A549 (cell line): ENCODE results near the gene SVEP1. TPM values are rescaled to one million over a fixed set of nuclear protein-coding genes. Genes with fewer than 3 reads are reported as not detected.
A peak's percentile ranks its signal among the peaks of the same experiment; 100 is the strongest.
"Not testable (repeated sequence)": the region's sequence is repeated elsewhere in the genome, so short reads cannot be mapped to it uniquely, and the experiment has no call there.

Experiments
- ATAC-seq, 2 experiments: fragments of 200-7000 bp in 1 of 2; fragments of >200 bp in 1 of 2; cut with Nextera tagmentation in 1 of 2; cut with Tn5 transposase in 1 of 2; 3 replicates each; pipeline versions ENCODE4 v1.8.0 to v1.9.1; 2018 to 2020; ENCODE audit warnings: mild to moderate bottlenecking in 1 of 2, moderate library complexity in 1 of 2
- CTCF ChIA-PET: fragments of 300-600 bp; sonication (Branson Sonifier 250); formaldehyde crosslinking; extraction: SDS; loops from one replicate; lab custom pipeline; 2021; ENCODE audit warnings: antibody characterized with exemption, inconsistent platforms; lab: Yijun Ruan, JAX
- POLR2A ChIA-PET: fragments of 350-600 bp; formaldehyde crosslinking; extraction: SDS; loops from one replicate; lab custom pipeline; 2021; ENCODE audit warnings: antibody characterized with exemption, inconsistent platforms; lab: Yijun Ruan, JAX
- DNase-seq, 2 experiments: peaks; one replicate each; pipeline versions ENCODE4 v3.0.0 to v3.0.0-alpha.2; 2011 to 2016; ENCODE audit warnings: low read depth in 1 of 2, low spot score in 1 of 2
- FAIRE-seq: peaks from 2 replicates; lab custom pipeline; 2011; peaks lifted over from hg19 to GRCh38; lab: Jason Lieb, UNC
- H3K27ac ChIP-seq, 2 experiments: fragments of >200 bp; sonication (Bioruptor Twin); formaldehyde crosslinking; 3 replicates each; pipeline ENCODE4 v1.5.1; 2016 to 2017
- H3K4me1 ChIP-seq: fragments of >200 bp; sonication (Bioruptor Twin); formaldehyde crosslinking; 3 replicates; pipeline ENCODE4 v1.6.1; 2016
- H3K4me2 ChIP-seq: fragments of >200 bp; sonication (Bioruptor Twin); formaldehyde crosslinking; 3 replicates; pipeline ENCODE4 v1.6.1; 2016
- H3K4me3 ChIP-seq: fragments of >200 bp; sonication (Bioruptor Twin); formaldehyde crosslinking; 3 replicates; pipeline ENCODE4 v1.5.1; 2016
- H3K9me3 ChIP-seq: fragments of >200 bp; sonication (Bioruptor Twin); formaldehyde crosslinking; 3 replicates; pipeline ENCODE4 v1.6.1; 2016
- CTCF ChIP-seq: fragments of >200 bp; sonication (Bioruptor Twin); formaldehyde crosslinking; IDR thresholded peaks from 3 replicates; pipeline ENCODE4 v1.5.1; 2016
- E2F6 ChIP-seq: IDR thresholded peaks from 2 replicates; pipeline ENCODE4 v1.6.1; 2012; ENCODE audit warnings: low read depth, borderline replicate concordance
- EP300 ChIP-seq, 2 experiments: fragments of >200 bp; sonication (Bioruptor Twin); formaldehyde crosslinking; IDR thresholded peaks; 2 replicates in 1 of 2; 3 replicates in 1 of 2; pipeline ENCODE4 v1.6.1; 2016 to 2017
- FOSL2 ChIP-seq, 2 experiments: fragments of 450-650 bp in 1 of 2; fragments of >200 bp in 1 of 2; sonication (Bioruptor Twin) in 1 of 2; formaldehyde crosslinking; IDR thresholded peaks; 2 replicates each; pipeline versions ENCODE4 v1.5.0 to v1.6.1; 2016 to 2020; ENCODE audit warnings: mild to moderate bottlenecking in 1 of 2, moderate library complexity in 1 of 2
- FOXS1 ChIP-seq: fragments of 250-450 bp; sonication (Bioruptor Pico); IDR thresholded peaks from 2 replicates; pipeline ENCODE4 v1.5.0; 2020; ENCODE audit warnings: mild to moderate bottlenecking, moderate library complexity
- HDAC2 ChIP-seq: fragments of 200-600 bp; sonication (generic); IDR thresholded peaks from 2 replicates; pipeline ENCODE4 v1.6.1; 2016
- HEYL ChIP-seq: fragments of 250-450 bp; sonication (Bioruptor Pico); IDR thresholded peaks from 2 replicates; pipeline ENCODE4 v1.8.0; 2021; ENCODE audit warnings: mild to moderate bottlenecking, moderate library complexity
- HOXB13 ChIP-seq: fragments of 250-450 bp; sonication (Bioruptor Pico); IDR thresholded peaks from 2 replicates; pipeline ENCODE4 v1.5.0; 2020; ENCODE audit warnings: low read depth, mild to moderate bottlenecking, moderate library complexity
- JUN ChIP-seq, 2 experiments: fragments of >200 bp; sonication (Bioruptor Twin); formaldehyde crosslinking; IDR thresholded peaks; 2 replicates in 1 of 2; 3 replicates in 1 of 2; pipeline ENCODE4 v1.6.1; 2016 to 2017
- JUNB ChIP-seq: fragments of >200 bp; sonication (Bioruptor Twin); formaldehyde crosslinking; IDR thresholded peaks from 2 replicates; pipeline ENCODE4 v1.6.1; 2016
- MAX ChIP-seq: IDR thresholded peaks from 2 replicates; pipeline ENCODE4 v1.6.1; 2012
- NPAS2 ChIP-seq: fragments of 250-450 bp; sonication (Bioruptor Pico); IDR thresholded peaks from 2 replicates; pipeline ENCODE4 v1.8.0; 2022; ENCODE audit warnings: mild to moderate bottlenecking, moderate library complexity, borderline replicate concordance
- NR3C1 ChIP-seq: fragments of >200 bp; sonication (Bioruptor Twin); formaldehyde crosslinking; IDR thresholded peaks from 3 replicates; pipeline ENCODE4 v1.6.1; 2017
- PBX3 ChIP-seq: IDR thresholded peaks from 2 replicates; pipeline ENCODE4 v1.6.1; 2012
- POLR2A ChIP-seq: IDR thresholded peaks from 2 replicates; pipeline ENCODE4 v1.6.1; 2012; ENCODE audit warnings: mild to moderate bottlenecking, low read length
- POLR2AphosphoS2 ChIP-seq: conservative IDR thresholded peaks from 2 replicates; pipeline ENCODE4 v1.6.1; 2012; ENCODE audit warnings: low read length, improper control_type of control experiment, inconsistent platforms
- RAD21 ChIP-seq, 2 experiments: fragments of >200 bp in 1 of 2; sonication (Bioruptor Twin) in 1 of 2; formaldehyde crosslinking in 1 of 2; IDR thresholded peaks in 1 of 2; conservative IDR thresholded peaks in 1 of 2; 2 replicates in 1 of 2; 3 replicates in 1 of 2; pipeline ENCODE4 v1.6.1; 2012 to 2018; ENCODE audit warnings: inconsistent platforms in 1 of 2
- RARB ChIP-seq: fragments of 250-450 bp; sonication (Bioruptor Pico); IDR thresholded peaks from 2 replicates; pipeline ENCODE4 v1.8.0; 2021; ENCODE audit warnings: mild to moderate bottlenecking, moderate library complexity
- RCOR1 ChIP-seq: fragments of 150-350 bp; IDR thresholded peaks from 2 replicates; pipeline ENCODE4 v1.6.1; 2014; ENCODE audit warnings: antibody characterized with exemption, low read length, low read depth
- RFX5 ChIP-seq: fragments of 450-650 bp; IDR thresholded peaks from 2 replicates; pipeline ENCODE4 v1.7.1; 2014; ENCODE audit warnings: antibody characterized with exemption, mild to moderate bottlenecking, moderate library complexity
- RNF2 ChIP-seq: fragments of 200-600 bp; sonication (generic); IDR thresholded peaks from 2 replicates; pipeline ENCODE4 v1.6.1; 2016; ENCODE audit warnings: low read depth, mild to moderate bottlenecking, antibody characterized with exemption, moderate library complexity, borderline replicate concordance
- SMC3 ChIP-seq: fragments of >200 bp; sonication (Bioruptor Twin); formaldehyde crosslinking; IDR thresholded peaks from 3 replicates; pipeline ENCODE4 v1.6.1; 2018; ENCODE audit warnings: inconsistent platforms
- TFCP2L1 ChIP-seq: fragments of 250-450 bp; sonication (Bioruptor Pico); IDR thresholded peaks from 2 replicates; pipeline ENCODE4 v1.5.0; 2021; ENCODE audit warnings: mild to moderate bottlenecking
- WGBS: methylation state at CpG from one replicate; pipeline ENCODE4 v1.1.6; 2017; ENCODE audit errors: missing lambda C conversion rate; 5-methylcytosine and 5-hydroxymethylcytosine counted together
- polyA plus RNA-seq, 4 experiments: library from polyadenylated mRNA; depleted of rRNA in 3 of 4; stranded (reverse); fragments of >200 nt; fragmentation: RNase III in 1 of 4; extraction: RNeasy Plus Mini Kit Qiagen cat#74134 plus additional on column Dnase treatment in 1 of 4; gene quantifications; 2 replicates in 3 of 4; 3 replicates in 1 of 4; pipeline ENCODE4 v1.2.3, GENCODE V29; 2011 to 2017

Gene SVEP1
- polyA plus RNA-seq, 2 of the 4 experiments (the other 2 are of a cell fraction): 0.52 to 1.5 TPM

GRCh38 chr9:110619831-110620230 lies 40.3 kb upstream of the SVEP1 start (continued):
- TF ChIP-seq EP300 (IDR thresholded peaks at IDR 0.05) (no peak), RNF2 (no peak), RAD21 (conservative IDR thresholded peaks at IDR 0.05 in 1 of 2, IDR thresholded peaks at IDR 0.05 in 1 of 2) (no peak), JUN (IDR thresholded peaks at IDR 0.05) (no peak)

GRCh38 chr9:110615498-110615897 lies 36.0 kb upstream of the SVEP1 start:
- Histone ChIP-seq H3K4me1 (no peaks in the 10 kb centered on the region), H3K27ac (no peak overlapping the region)
- DNase-seq: no peak
- ATAC-seq: no peak
- FAIRE-seq: no peak
- POLR2A ChIA-PET: no interaction called here
- TF ChIP-seq RCOR1 (no peak), PBX3 (no peak), HOXB13 (CRISPR knock-in tag) (no peak), MAX (no peak), NPAS2 (CRISPR knock-in tag) (no peak), E2F6 (no peak), SMC3 (no peak), RAD21 (conservative IDR thresholded peaks at IDR 0.05 in 1 of 2, IDR thresholded peaks at IDR 0.05 in 1 of 2) (no peak), RNF2 (no peak), POLR2A (no peak), RFX5 (no peak), FOSL2 (IDR thresholded peaks at IDR 0.05) (no peak), FOSL2 (CRISPR knock-in tag; IDR thresholded peaks at IDR 0.05) (no peak), FOXS1 (CRISPR knock-in tag) (no peak), JUNB (no peak)
- TF ChIP-seq, all 56 proteins: peak for 0
- 86% methylated on average over 4 of the region's 4 CpGs for WGBS
- CTCF ChIA-PET: interaction anchor here (0.9 to 1.2 kb wide), 2 partner anchors 432 to 684 kb away, joined by 3 to 5 read pairs; no protein-coding TSS in a partner anchor
- no peak overlapping the region for H3K4me3 ChIP-seq
- no peaks in the 10 kb centered on the region for H3K9me3 ChIP-seq
- H3K4me2 ChIP-seq: no peak overlapping the region

- H3K27ac ChIP-seq; H3K9me3 ChIP-seq; POLR2A ChIA-PET; FAIRE-seq; H3K4me3 ChIP-seq; ATAC-seq; H3K4me1 ChIP-seq; H3K4me2 ChIP-seq; TF ChIP-seq FOSL2 (IDR thresholded peaks at IDR 0.05): not testable (repeated sequence)
- TF ChIP-seq FOSL2 (CRISPR knock-in tag; IDR thresholded peaks at IDR 0.05): peak; percentile 23; the same call in 1 of the 2 replicates
- peak in 1 of 2 experiments; percentile 19 for DNase-seq
- CTCF ChIA-PET: interaction anchor here (0.6 kb wide), 1 partner anchor 711 kb away, joined by 4 read pairs; no protein-coding TSS in a partner anchor
- WGBS: 56% methylated on average over 8 of the region's 8 CpGs
These were observed 35.0 kb upstream of the SVEP1 start for GRCh38 chr9:110614576-110614975.

GRCh38 chr9:110606179-110606790 lies 26.7 kb upstream of the SVEP1 start:
- ATAC-seq (no peak), DNase-seq (no peak), FAIRE-seq (no peak)
- Histone ChIP-seq H3K27ac (no peak overlapping the region), H3K9me3 (no peaks in the 10 kb centered on the region), H3K4me2 (no peak overlapping the region), H3K4me1 (peaks cover 4% of the 10 kb centered on the region; the same call in 1 of the 3 replicates), H3K4me3 (no peak overlapping the region)
- ChIA-PET CTCF (no interaction called here), POLR2A (no interaction called here)
- 50% methylated on average over 9 of the region's 9 CpGs for WGBS
- no peak for TF ChIP-seq HDAC2
- TF ChIP-seq POLR2AphosphoS2: no peak
- no peak for TF ChIP-seq TFCP2L1 (CRISPR knock-in tag)
- no peak for TF ChIP-seq CTCF
- TF ChIP-seq NR3C1: no peak
- no peak for TF ChIP-seq PBX3
- TF ChIP-seq RARB: no peak
- no peak for TF ChIP-seq RNF2
- no peak for TF ChIP-seq RFX5
- no peak for TF ChIP-seq MAX
- no peak for TF ChIP-seq SMC3
- no peak for TF ChIP-seq HEYL (CRISPR knock-in tag)
